PC-3 (cell line): ENCODE data around the gene TPO.

ENCODE experiments used
- EZH2phosphoT487 ChIP-seq: fragments of 300-600 bp; sonication (generic); IDR thresholded peaks from 2 replicates; pipeline ENCODE4 v1.6.1; 2018; ENCODE audit warnings: mild to moderate bottlenecking, antibody characterized with exemption, low read length, borderline replicate concordance
- TF ChIP-seq, protein P1 (sequence below): fragments of 300-600 bp; sonication (generic); conservative IDR thresholded peaks from 2 replicates; pipeline ENCODE4 v1.5.1; 2017; ENCODE audit warnings: antibody characterized with exemption, low read depth, mild to moderate bottlenecking, low read length

DNA sequence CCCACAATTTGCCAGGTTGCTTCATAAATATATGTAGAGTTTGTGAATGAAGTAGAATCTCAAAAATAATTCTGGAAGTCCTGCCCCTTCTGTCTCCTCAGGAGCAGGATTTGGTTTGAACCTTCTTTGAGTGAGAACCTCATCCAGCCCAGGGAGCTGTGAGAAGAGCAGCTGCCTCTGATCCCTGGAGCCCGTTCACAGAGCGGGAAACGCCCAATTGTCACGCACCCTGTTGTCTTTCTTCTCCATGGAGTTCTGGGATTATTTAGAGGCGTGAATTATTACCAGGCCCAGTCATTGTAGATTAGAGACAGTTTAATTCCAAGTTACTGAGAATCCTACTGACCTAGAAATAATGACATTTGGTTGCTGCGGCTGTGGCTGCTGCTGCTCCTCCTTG is 66.1 kb downstream of the TPO start:
- TF ChIP-seq EZH2phosphoT487 = no peak
- TF ChIP-seq, protein P1, sequence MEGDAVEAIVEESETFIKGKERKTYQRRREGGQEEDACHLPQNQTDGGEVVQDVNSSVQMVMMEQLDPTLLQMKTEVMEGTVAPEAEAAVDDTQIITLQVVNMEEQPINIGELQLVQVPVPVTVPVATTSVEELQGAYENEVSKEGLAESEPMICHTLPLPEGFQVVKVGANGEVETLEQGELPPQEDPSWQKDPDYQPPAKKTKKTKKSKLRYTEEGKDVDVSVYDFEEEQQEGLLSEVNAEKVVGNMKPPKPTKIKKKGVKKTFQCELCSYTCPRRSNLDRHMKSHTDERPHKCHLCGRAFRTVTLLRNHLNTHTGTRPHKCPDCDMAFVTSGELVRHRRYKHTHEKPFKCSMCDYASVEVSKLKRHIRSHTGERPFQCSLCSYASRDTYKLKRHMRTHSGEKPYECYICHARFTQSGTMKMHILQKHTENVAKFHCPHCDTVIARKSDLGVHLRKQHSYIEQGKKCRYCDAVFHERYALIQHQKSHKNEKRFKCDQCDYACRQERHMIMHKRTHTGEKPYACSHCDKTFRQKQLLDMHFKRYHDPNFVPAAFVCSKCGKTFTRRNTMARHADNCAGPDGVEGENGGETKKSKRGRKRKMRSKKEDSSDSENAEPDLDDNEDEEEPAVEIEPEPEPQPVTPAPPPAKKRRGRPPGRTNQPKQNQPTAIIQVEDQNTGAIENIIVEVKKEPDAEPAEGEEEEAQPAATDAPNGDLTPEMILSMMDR = no peak
